PFSK-1 (cell line): ENCODE results near the gene LIMS2. TPM values are rescaled to one million over a fixed set of nuclear protein-coding genes. Genes with fewer than 3 reads are reported as not detected.

Source experiments
- FOXP2 ChIP-seq: optimal IDR thresholded peaks from 2 replicates; pipeline ENCODE3; 2011; ENCODE audit warnings: borderline replicate concordance, control low read depth, inconsistent platforms; ENCODE audit not compliant: insufficient read depth; ENCODE audit errors: extremely low read length, extremely low read depth
- POLR2AphosphoS5 ChIP-seq: IDR thresholded peaks from 2 replicates; pipeline ENCODE4 v1.6.1; 2012; ENCODE audit warnings: low read depth, mild to moderate bottlenecking, control low read depth, low read length, moderate library complexity
- SIN3A ChIP-seq: IDR thresholded peaks from 2 replicates; pipeline ENCODE4 v1.6.1; 2012; ENCODE audit warnings: mild to moderate bottlenecking, low read length, moderate library complexity, borderline replicate concordance; ENCODE audit not compliant: insufficient read depth
- TAF1 ChIP-seq: IDR thresholded peaks from 2 replicates; pipeline ENCODE4 v1.6.1; 2012; ENCODE audit warnings: low read length, control low read depth, borderline replicate concordance; ENCODE audit not compliant: insufficient read depth
- polyA plus RNA-seq: library from polyadenylated mRNA; unstranded; fragments of >200 nt; gene quantifications from one replicate; pipeline ENCODE4 v1.2.1, GENCODE V29; 2012; ENCODE audit warnings: low read depth, missing spikeins; ENCODE audit not compliant: insufficient read length
- TF ChIP-seq, protein P1 (sequence below), 2 experiments: IDR thresholded peaks; 2 replicates each; pipeline versions ENCODE4 v1.6.1 to v1.8.0; 2011 to 2012; ENCODE audit warnings: low read depth in 2 of 2, low read length in 2 of 2, control low read depth in 1 of 2, inconsistent platforms in 1 of 2, mild to moderate bottlenecking in 1 of 2, moderate library complexity in 1 of 2; ENCODE audit not compliant: insufficient read depth in 1 of 2

LIMS2 gene, protein sequence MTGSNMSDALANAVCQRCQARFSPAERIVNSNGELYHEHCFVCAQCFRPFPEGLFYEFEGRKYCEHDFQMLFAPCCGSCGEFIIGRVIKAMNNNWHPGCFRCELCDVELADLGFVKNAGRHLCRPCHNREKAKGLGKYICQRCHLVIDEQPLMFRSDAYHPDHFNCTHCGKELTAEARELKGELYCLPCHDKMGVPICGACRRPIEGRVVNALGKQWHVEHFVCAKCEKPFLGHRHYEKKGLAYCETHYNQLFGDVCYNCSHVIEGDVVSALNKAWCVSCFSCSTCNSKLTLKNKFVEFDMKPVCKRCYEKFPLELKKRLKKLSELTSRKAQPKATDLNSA
- not detected for polyA plus RNA-seq

DNA sequence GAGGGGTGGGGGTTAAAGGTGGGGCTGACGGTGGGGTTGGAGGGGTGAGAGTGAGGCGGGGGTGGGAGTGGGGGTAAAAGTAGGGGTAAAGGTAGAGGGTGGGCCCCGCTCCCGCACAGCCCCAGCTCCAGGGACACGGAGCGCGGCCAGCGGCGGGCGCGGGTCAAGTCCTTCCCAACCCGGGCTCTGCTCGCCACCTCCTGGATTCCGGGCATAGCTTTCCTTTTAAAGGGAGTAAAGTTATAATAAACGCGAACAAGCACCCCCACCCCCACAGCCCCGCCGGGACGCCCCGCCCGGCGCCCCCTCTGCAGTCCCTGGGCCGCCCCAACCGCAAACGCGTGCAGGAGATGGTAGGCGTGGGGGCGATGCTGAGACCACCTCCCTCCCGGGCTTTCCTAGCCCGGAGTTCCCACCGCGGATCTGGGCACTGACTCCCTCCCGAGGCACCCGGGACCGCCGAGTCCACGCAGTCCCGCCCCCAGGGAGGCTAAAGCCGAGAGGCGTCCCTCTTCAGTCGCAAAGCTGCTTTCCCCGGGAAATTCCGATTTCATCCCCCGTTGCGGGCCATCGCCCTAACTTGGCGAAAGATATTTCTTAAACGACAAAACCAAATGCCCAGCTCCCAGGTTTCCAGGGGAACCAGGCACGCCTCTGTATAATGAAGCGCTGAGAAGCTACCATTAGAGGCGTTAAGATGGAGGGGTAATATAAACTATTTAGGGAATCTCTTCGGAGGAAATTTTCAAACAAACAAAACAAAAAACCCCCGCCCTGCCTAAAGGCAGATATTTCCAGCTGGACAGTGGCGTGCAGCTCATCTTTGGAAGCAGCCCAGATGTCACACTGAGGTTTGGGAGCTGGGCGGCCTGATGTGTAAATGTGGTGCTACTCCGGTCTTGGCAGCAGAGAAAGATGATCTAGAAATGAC is at the start of gene LIMS2:
TSS of gene LIMS2 (minus strand) at position 200 of the 931 bp plus-strand sequence. CDS start 506 bp downstream, outside the sequence.
- TF ChIP-seq TAF1 (no peak), SIN3A (no peak), FOXP2 (no peak)

DNA sequence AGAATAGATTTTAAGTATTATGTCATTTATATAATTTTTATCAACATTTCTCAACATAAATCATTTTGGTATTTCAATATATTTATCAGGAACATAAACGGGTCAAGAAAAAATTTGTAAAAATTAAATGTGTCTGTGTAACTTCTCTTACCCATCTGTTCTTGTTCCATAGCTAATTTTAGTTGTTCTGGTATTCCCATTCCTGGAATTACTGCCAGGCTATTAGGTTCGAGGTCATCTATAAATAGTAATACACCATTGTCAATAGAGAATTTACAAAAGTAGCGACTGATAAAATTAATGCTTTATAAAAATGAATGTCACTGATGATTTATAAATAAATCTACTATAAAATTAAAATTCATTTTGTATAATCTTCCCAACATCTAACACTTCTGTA is 47.5 kb upstream of the LIMS2 start:
- TF ChIP-seq, protein P1, sequence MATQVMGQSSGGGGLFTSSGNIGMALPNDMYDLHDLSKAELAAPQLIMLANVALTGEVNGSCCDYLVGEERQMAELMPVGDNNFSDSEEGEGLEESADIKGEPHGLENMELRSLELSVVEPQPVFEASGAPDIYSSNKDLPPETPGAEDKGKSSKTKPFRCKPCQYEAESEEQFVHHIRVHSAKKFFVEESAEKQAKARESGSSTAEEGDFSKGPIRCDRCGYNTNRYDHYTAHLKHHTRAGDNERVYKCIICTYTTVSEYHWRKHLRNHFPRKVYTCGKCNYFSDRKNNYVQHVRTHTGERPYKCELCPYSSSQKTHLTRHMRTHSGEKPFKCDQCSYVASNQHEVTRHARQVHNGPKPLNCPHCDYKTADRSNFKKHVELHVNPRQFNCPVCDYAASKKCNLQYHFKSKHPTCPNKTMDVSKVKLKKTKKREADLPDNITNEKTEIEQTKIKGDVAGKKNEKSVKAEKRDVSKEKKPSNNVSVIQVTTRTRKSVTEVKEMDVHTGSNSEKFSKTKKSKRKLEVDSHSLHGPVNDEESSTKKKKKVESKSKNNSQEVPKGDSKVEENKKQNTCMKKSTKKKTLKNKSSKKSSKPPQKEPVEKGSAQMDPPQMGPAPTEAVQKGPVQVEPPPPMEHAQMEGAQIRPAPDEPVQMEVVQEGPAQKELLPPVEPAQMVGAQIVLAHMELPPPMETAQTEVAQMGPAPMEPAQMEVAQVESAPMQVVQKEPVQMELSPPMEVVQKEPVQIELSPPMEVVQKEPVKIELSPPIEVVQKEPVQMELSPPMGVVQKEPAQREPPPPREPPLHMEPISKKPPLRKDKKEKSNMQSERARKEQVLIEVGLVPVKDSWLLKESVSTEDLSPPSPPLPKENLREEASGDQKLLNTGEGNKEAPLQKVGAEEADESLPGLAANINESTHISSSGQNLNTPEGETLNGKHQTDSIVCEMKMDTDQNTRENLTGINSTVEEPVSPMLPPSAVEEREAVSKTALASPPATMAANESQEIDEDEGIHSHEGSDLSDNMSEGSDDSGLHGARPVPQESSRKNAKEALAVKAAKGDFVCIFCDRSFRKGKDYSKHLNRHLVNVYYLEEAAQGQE (IDR thresholded peaks at IDR 0.05; ENCODE audit: insufficient read depth in 1 of 2, low read depth in 2 of 2, low read length in 2 of 2): no peak
- TF ChIP-seq SIN3A (no peak), FOXP2 (no peak), TAF1 (no peak), POLR2AphosphoS5 (no peak)

DNA sequence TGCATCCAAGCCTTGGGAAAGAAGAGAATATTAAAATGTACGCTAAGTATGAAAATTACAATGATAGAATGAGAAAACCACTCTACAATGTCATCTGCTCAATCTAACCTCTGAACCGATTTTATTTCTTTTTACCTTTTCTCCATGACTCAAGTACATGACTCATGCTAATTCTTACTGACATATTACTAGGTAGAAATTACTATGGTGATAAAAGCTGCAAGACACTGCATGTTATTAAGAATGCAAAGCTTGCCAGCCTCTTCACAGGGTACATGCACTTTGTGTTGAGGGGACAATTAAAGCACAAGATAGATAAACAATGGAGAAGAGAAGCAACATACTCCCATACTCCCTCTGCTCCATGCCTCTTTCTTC is 46.6 kb upstream of the LIMS2 start:
- TF ChIP-seq FOXP2 (no peak), TAF1 (no peak), POLR2AphosphoS5 (no peak), SIN3A (no peak)
- TF ChIP-seq, protein P1 (IDR thresholded peaks at IDR 0.05; ENCODE audit: insufficient read depth in 1 of 2, low read depth in 2 of 2, low read length in 2 of 2): no peak

DNA sequence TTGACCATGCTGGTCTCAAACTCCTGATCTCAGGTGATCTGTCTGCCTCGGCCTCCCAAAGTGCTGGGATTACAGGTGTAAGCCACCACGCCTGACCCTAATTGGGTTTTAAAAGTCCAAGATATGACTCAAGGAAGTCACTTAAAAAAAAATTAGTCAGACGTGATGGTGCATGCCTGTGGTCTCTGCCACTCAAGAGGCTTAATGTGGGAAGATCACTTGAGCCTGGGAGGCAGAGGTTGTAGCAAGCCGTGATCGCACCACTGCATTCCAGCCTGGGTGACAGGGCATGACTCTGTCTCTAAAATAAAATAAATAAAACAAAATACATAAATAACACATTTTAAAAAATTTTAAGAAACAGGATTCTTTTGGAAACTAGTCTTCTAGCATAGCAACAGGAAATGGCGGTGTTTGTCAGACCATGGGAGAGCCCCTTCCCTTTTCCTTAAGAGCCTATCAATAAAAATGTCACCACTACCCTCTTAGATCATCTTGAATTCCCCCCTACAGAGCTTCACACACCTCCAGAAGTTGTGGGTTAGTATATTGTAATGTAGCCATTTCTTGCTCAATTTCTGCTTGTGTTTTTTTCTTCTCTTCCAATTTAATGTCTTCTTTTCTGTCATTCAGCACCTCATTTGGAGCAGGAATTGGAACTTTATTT is 46.1 kb upstream of the LIMS2 start:
- TF ChIP-seq SIN3A: no peak
- no peak for TF ChIP-seq POLR2AphosphoS5
- TF ChIP-seq, protein P1 (IDR thresholded peaks at IDR 0.05; ENCODE audit: insufficient read depth in 1 of 2, low read depth in 2 of 2, low read length in 2 of 2): no peak
- no peak for TF ChIP-seq TAF1
- TF ChIP-seq FOXP2: no peak
